ENCODE data around the gene PLEKHG4. TPM values are rescaled to one million over a fixed set of nuclear protein-coding genes. Genes with fewer than 3 reads are reported as not detected.
A peak's percentile ranks its signal among the peaks of the same experiment; 100 is the strongest.

Gene PLEKHG4
- total RNA-seq, 1 donor from 2014 or later: 9.5 TPM

- Mint-ChIP-seq H3K27me3 (ENCODE audit: unreplicated experiment) (peaks cover 16% of the 10 kb centered on the region), H3K9me3 (ENCODE audit: unreplicated experiment) (no peaks in the 10 kb centered on the region), H3K36me3 (ENCODE audit: low read depth, unreplicated experiment) (peaks cover 15% of the 10 kb centered on the region), H3K4me1 (ENCODE audit: unreplicated experiment) (peaks cover 22% of the 10 kb centered on the region), H3K27ac (ENCODE audit: unreplicated experiment) (no peak overlapping the region), H3K4me3 (ENCODE audit: unreplicated experiment) (no peak overlapping the region)
- DNase-seq (ENCODE audit: low spot score): no peak
- TF ChIP-seq CTCF (IDR thresholded peaks at IDR 0.05; ENCODE audit: unreplicated experiment): no peak
Measured at GRCh38 chr16:67254801-67255552, 24.4 kb upstream of the PLEKHG4 start.

GRCh38 chr16:67255553-67256221, 23.6 kb upstream of the PLEKHG4 start:
- Mint-ChIP-seq H3K27ac (ENCODE audit: unreplicated experiment) (no peak overlapping the region), H3K9me3 (ENCODE audit: unreplicated experiment) (no peaks in the 10 kb centered on the region), H3K4me3 (ENCODE audit: unreplicated experiment) (no peak overlapping the region), H3K4me1 (ENCODE audit: unreplicated experiment) (peaks cover 21% of the 10 kb centered on the region), H3K36me3 (ENCODE audit: low read depth, unreplicated experiment) (peaks cover 18% of the 10 kb centered on the region), H3K27me3 (ENCODE audit: unreplicated experiment) (peaks cover 12% of the 10 kb centered on the region)
- DNase-seq (ENCODE audit: low spot score): no peak
- TF ChIP-seq CTCF (IDR thresholded peaks at IDR 0.05; ENCODE audit: unreplicated experiment): no peak

- Mint-ChIP-seq H3K9me3 (ENCODE audit: unreplicated experiment) (no peaks in the 10 kb centered on the region), H3K27ac (ENCODE audit: unreplicated experiment) (no peak overlapping the region), H3K27me3 (ENCODE audit: unreplicated experiment) (peaks cover 12% of the 10 kb centered on the region), H3K4me3 (ENCODE audit: unreplicated experiment) (peak overlapping the region; percentile 51), H3K4me1 (ENCODE audit: unreplicated experiment) (peaks cover 18% of the 10 kb centered on the region), H3K36me3 (ENCODE audit: low read depth, unreplicated experiment) (peaks cover 18% of the 10 kb centered on the region)
- no peak for TF ChIP-seq CTCF (IDR thresholded peaks at IDR 0.05; ENCODE audit: unreplicated experiment)
- no peak for DNase-seq (ENCODE audit: low spot score)
Measured at GRCh38 chr16:67256701-67257230, 22.6 kb upstream of the PLEKHG4 start.

- no peak for TF ChIP-seq CTCF (IDR thresholded peaks at IDR 0.05; ENCODE audit: unreplicated experiment)
- H3K4me1 Mint-ChIP-seq (ENCODE audit: unreplicated experiment): peaks cover 10% of the 10 kb centered on the region
- no peak overlapping the region for H3K27ac Mint-ChIP-seq (ENCODE audit: unreplicated experiment)
Measured at GRCh38 chr16:67257486-67258160, 21.7 kb upstream of the PLEKHG4 start.

More at GRCh38 chr16:67257486-67258160, 21.7 kb upstream of the PLEKHG4 start:
- no peak for DNase-seq (ENCODE audit: low spot score)
- H3K36me3 Mint-ChIP-seq (ENCODE audit: low read depth, unreplicated experiment): peaks cover 18% of the 10 kb centered on the region
- peak overlapping the region; percentile 63 for H3K4me3 Mint-ChIP-seq (ENCODE audit: unreplicated experiment)
- H3K27me3 Mint-ChIP-seq (ENCODE audit: unreplicated experiment): peaks cover 14% of the 10 kb centered on the region
- no peaks in the 10 kb centered on the region for H3K9me3 Mint-ChIP-seq (ENCODE audit: unreplicated experiment)

All from endothelial cell (in vitro differentiated cells).